HepG2 (cell line): Measurements from ENCODE around the gene MTREX. TPM values are rescaled to one million over a fixed set of nuclear protein-coding genes. Genes with fewer than 3 reads are reported as not detected.

Experiments used
- ATAC-seq: fragments of 200-7000 bp; cut with Tn5 transposase; 3 replicates; pipeline ENCODE4 v1.9.1; 2020; ENCODE audit warnings: mild to moderate bottlenecking, moderate library complexity
- BruUV-seq: library from RNA; stranded (reverse); fragments of 400-500 nt; replicated peaks from 2 replicates; lab custom pipeline; 2021; lab: Mats Ljungman, UMichigan
- CTCF ChIA-PET: fragments of 300-600 bp; formaldehyde crosslinking; extraction: SDS; loops from one replicate; lab custom pipeline; 2021; ENCODE audit warnings: low total read pairs, inconsistent platforms, low intra/inter-chr PET ratio; lab: Yijun Ruan, JAX
- POLR2A ChIA-PET: fragments of 350-600 bp; sonication (Branson Sonifier 250); formaldehyde crosslinking; loops from one replicate; lab custom pipeline; 2020; ENCODE audit warnings: antibody characterized with exemption, inconsistent platforms; lab: Yijun Ruan, JAX
- DNase-seq: peaks from one replicate; pipeline ENCODE4 v3.0.0-alpha.2; 2015; ENCODE audit warnings: low spot score
- FAIRE-seq: peaks from 3 replicates; lab custom pipeline; 2011; peaks lifted over from hg19 to GRCh38; lab: Jason Lieb, UNC
- H2AFZ ChIP-seq: one replicate; pipeline ENCODE4 v1.6.1; 2011; ENCODE audit warnings: low read length, inconsistent platforms
- H3K27ac ChIP-seq: fragments of 300-600 bp; 3 replicates; pipeline ENCODE4 v1.8.0; 2011; ENCODE audit warnings: mixed run types, mild to moderate bottlenecking, mixed read lengths, low read length, inconsistent platforms; ENCODE audit not compliant: insufficient read depth; ENCODE audit errors: extremely low read length
- H3K27me3 ChIP-seq, 2 experiments: fragments of 200-600 bp in 1 of 2; 2 replicates in 1 of 2; 3 replicates in 1 of 2; pipeline versions ENCODE4 v1.6.0 to v1.8.0; 2011; ENCODE audit warnings: low read length in 2 of 2, mild to moderate bottlenecking in 2 of 2, moderate library complexity in 2 of 2, inconsistent platforms in 1 of 2; ENCODE audit not compliant: insufficient read depth in 2 of 2, control insufficient read depth in 1 of 2
- H3K36me3 ChIP-seq, 2 experiments: fragments of 200-600 bp in 1 of 2; replicated peaks in 1 of 2; 2 replicates in 1 of 2; 3 replicates in 1 of 2; pipeline versions ENCODE4 v1.5.1 to v1.8.0; 2011; ENCODE audit warnings: low read length in 2 of 2, inconsistent platforms in 1 of 2; ENCODE audit not compliant: insufficient read depth in 2 of 2, control insufficient read depth in 1 of 2
- H3K4me1 ChIP-seq: 2 replicates; pipeline ENCODE4 v1.5.1; 2012; ENCODE audit warnings: low read length, inconsistent platforms; ENCODE audit not compliant: insufficient read depth
- H3K4me2 ChIP-seq: 2 replicates; pipeline ENCODE4 v1.6.0; 2011; ENCODE audit warnings: low read depth, low read length, inconsistent platforms
- H3K4me3 ChIP-seq, 3 experiments: fragments of 200-600 bp in 1 of 3; sonication (generic), shearing (Covaris generic) in 1 of 3; replicated peaks in 1 of 3; 2 replicates each; pipeline ENCODE4 v1.5.1; 2011 to 2016; ENCODE audit warnings: low read length in 3 of 3, inconsistent platforms in 2 of 3, low read depth in 2 of 3, mild to moderate bottlenecking in 2 of 3, control low read depth in 1 of 3, mixed read lengths in 1 of 3; ENCODE audit not compliant: insufficient read depth in 1 of 3
- H3K79me2 ChIP-seq: one replicate; pipeline ENCODE4 v1.6.1; 2011; ENCODE audit warnings: low read length, inconsistent platforms; ENCODE audit not compliant: insufficient read depth
- H3K9ac ChIP-seq: 2 replicates; pipeline ENCODE4 v1.6.0; 2011; ENCODE audit warnings: mild to moderate bottlenecking, low read depth, low read length, inconsistent platforms; ENCODE audit not compliant: insufficient read depth
- H3K9me3 ChIP-seq: 2 replicates; pipeline ENCODE4 v1.5.1; 2012; ENCODE audit warnings: mild to moderate bottlenecking, low read length
- H4K20me1 ChIP-seq: 2 replicates; pipeline ENCODE4 v1.6.0; 2011; ENCODE audit warnings: inconsistent platforms, mild to moderate bottlenecking, low read length, moderate library complexity; ENCODE audit not compliant: insufficient read depth
- ZC3H13 ChIP-seq: sonication (generic); formaldehyde crosslinking; IDR thresholded peaks from 2 replicates; pipeline ENCODE4 v1.8.1; 2023; ENCODE audit warnings: mild to moderate bottlenecking, missing genetic modification reagents, moderate library complexity
- WGBS: methylation state at CpG from one replicate; pipeline ENCODE4 v1.1.6; 2017; ENCODE audit warnings: low lambda C conversion rate; 5-methylcytosine and 5-hydroxymethylcytosine counted together
- in situ Hi-C: cut with HindIII; loops from 2 replicates; pipeline ENCODE4 v1.10.0; 2017; ENCODE audit warnings: low pct_unique_long_range_greater_than_20kb; ENCODE audit not compliant: extremely low pct_ligation_motif_present
- intact Hi-C: fragments of 100-400 bp; cut with micrococcal nuclease; formaldehyde crosslinking; loops from one replicate; pipeline ENCODE4 v1.10.0; 2022; ENCODE audit not compliant: unreplicated experiment
- polyA plus RNA-seq, 8 experiments: library from polyadenylated mRNA; depleted of rRNA in 3 of 8; stranded (reverse) in 7 of 8; unstranded in 1 of 8; fragments of >200 nt; fragmentation: Illumina TruSeq in 4 of 8; extraction: Trizol in 4 of 8; gene quantifications; 2 replicates each; pipeline versions ENCODE4 v1.2.1 to v1.2.3, GENCODE V29; 2011 to 2016; ENCODE audit warnings: low read depth in 4 of 8, missing spikeins in 1 of 8, mixed read lengths in 1 of 8; ENCODE audit not compliant: insufficient read depth in 1 of 8
- total RNA-seq, 5 experiments: library from RNA; depleted of rRNA; stranded (reverse); fragments of >200 nt; fragmentation: Illumina TruSeq; extraction: Trizol; gene quantifications; 2 replicates each; pipeline ENCODE4 v1.2.3, GENCODE V29; 2016; ENCODE audit warnings: low read depth in 1 of 5
- TF ChIP-seq, protein P1 (sequence below): sonication (generic); formaldehyde crosslinking; IDR thresholded peaks from 2 replicates; pipeline ENCODE4 v1.4.0; 2020; ENCODE audit warnings: missing genetic modification reagents
- TF ChIP-seq, protein P2 (sequence below): sonication (generic); formaldehyde crosslinking; IDR thresholded peaks from 2 replicates; pipeline ENCODE4 v1.4.0; 2020; ENCODE audit warnings: missing genetic modification reagents
- TF ChIP-seq, protein P3 (sequence below): sonication (generic); formaldehyde crosslinking; IDR thresholded peaks from 2 replicates; pipeline ENCODE4 v1.4.0; 2020; ENCODE audit warnings: missing genetic modification reagents

The MTREX gene
- total and polyA plus RNA-seq, 2 of the 13 experiments (the other 11 are each of a cell fraction or from before 2014, with no cell fraction given), result 16.4 to 91.5 TPM

DNA sequence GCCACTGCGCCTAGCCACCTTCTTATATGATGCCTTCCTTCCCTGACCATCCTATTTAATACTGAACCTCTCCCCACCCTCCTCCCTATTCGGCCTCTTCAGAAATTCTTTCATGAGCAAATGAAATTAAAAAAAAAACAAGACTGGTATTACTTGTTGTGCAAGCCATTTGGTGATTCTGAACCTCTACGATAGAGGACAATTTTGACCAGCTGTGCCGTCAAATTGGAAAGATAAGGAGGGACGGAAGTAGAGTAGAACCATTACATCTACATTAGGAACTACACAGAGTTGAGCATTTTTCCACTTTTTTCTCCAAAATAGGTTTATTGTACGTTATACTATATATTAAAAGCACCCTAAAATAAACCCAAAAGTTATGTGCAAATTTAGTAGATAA, 3.2 kb upstream of the MTREX start (continued):
- TF ChIP-seq, protein P1, sequence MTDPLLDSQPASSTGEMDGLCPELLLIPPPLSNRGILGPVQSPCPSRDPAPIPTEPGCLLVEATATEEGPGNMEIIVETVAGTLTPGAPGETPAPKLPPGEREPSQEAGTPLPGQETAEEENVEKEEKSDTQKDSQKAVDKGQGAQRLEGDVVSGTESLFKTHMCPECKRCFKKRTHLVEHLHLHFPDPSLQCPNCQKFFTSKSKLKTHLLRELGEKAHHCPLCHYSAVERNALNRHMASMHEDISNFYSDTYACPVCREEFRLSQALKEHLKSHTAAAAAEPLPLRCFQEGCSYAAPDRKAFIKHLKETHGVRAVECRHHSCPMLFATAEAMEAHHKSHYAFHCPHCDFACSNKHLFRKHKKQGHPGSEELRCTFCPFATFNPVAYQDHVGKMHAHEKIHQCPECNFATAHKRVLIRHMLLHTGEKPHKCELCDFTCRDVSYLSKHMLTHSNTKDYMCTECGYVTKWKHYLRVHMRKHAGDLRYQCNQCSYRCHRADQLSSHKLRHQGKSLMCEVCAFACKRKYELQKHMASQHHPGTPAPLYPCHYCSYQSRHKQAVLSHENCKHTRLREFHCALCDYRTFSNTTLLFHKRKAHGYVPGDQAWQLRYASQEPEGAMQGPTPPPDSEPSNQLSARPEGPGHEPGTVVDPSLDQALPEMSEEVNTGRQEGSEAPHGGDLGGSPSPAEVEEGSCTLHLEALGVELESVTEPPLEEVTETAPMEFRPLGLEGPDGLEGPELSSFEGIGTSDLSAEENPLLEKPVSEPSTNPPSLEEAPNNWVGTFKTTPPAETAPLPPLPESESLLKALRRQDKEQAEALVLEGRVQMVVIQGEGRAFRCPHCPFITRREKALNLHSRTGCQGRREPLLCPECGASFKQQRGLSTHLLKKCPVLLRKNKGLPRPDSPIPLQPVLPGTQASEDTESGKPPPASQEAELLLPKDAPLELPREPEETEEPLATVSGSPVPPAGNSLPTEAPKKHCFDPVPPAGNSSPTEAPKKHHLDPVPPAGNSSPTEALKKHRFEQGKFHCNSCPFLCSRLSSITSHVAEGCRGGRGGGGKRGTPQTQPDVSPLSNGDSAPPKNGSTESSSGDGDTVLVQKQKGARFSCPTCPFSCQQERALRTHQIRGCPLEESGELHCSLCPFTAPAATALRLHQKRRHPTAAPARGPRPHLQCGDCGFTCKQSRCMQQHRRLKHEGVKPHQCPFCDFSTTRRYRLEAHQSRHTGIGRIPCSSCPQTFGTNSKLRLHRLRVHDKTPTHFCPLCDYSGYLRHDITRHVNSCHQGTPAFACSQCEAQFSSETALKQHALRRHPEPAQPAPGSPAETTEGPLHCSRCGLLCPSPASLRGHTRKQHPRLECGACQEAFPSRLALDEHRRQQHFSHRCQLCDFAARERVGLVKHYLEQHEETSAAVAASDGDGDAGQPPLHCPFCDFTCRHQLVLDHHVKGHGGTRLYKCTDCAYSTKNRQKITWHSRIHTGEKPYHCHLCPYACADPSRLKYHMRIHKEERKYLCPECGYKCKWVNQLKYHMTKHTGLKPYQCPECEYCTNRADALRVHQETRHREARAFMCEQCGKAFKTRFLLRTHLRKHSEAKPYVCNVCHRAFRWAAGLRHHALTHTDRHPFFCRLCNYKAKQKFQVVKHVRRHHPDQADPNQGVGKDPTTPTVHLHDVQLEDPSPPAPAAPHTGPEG (CRISPR knock-in tag), result no peak

DNA sequence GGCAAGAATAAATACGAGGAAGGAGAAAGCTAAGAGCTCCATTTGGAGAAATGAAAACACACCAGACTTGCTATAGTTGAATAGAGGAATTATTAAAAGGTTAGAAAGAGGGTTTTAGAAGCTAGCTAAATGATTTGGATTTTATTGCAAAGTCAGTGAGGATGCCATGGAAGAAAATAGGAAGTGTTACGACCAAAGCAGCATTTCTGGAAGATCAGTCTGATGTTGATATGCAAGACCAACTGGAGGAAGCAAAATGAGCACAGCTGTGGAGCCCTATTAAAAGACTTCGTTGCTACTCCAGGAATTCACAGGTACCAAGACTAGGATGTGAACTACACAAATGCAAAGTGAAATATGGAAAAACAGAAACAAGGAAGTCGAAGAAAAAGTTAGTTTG, 2.4 kb upstream of the MTREX start:
- no peaks in the 10 kb centered on the region; the same call in 1 of the 2 replicates for H3K9me3 ChIP-seq
- DNase-seq (no peak), FAIRE-seq (no peak), ATAC-seq (no peak)
- H3K4me1 ChIP-seq, result peaks cover 59% of the 10 kb centered on the region
- no TSS peak for BruUV-seq
- CTCF ChIA-PET, result no interaction called here
- H4K20me1 ChIP-seq, result no peaks in the 10 kb centered on the region
- intact Hi-C loops (no loop called here), in situ Hi-C loops (no loop called here)
- H3K27ac ChIP-seq, result no peak overlapping the region
- H3K4me2 ChIP-seq, result peak overlapping the region; percentile 83
- H3K79me2 ChIP-seq, result peaks cover 77% of the 10 kb centered on the region
- H3K9ac ChIP-seq, result peak overlapping the region; percentile 90; the same call in 1 of the 2 replicates
- WGBS, result 94% methylated on average over 4 of the region's 4 CpGs
- H2AFZ ChIP-seq, result no peak overlapping the region
- POLR2A ChIA-PET, result no interaction called here
- no peak overlapping the region for H3K4me3 ChIP-seq
- H3K36me3 ChIP-seq, result peaks cover 0 to 5% of the 10 kb centered on the region in 2 experiments; a peak in 3 of 5 replicates
- no peaks in the 10 kb centered on the region; a peak in 1 of 5 replicates for H3K27me3 ChIP-seq
- TF ChIP-seq, protein P2, sequence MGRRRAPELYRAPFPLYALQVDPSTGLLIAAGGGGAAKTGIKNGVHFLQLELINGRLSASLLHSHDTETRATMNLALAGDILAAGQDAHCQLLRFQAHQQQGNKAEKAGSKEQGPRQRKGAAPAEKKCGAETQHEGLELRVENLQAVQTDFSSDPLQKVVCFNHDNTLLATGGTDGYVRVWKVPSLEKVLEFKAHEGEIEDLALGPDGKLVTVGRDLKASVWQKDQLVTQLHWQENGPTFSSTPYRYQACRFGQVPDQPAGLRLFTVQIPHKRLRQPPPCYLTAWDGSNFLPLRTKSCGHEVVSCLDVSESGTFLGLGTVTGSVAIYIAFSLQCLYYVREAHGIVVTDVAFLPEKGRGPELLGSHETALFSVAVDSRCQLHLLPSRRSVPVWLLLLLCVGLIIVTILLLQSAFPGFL (CRISPR knock-in tag), result no peak
- no peak for TF ChIP-seq ZC3H13
- TF ChIP-seq, protein P3, sequence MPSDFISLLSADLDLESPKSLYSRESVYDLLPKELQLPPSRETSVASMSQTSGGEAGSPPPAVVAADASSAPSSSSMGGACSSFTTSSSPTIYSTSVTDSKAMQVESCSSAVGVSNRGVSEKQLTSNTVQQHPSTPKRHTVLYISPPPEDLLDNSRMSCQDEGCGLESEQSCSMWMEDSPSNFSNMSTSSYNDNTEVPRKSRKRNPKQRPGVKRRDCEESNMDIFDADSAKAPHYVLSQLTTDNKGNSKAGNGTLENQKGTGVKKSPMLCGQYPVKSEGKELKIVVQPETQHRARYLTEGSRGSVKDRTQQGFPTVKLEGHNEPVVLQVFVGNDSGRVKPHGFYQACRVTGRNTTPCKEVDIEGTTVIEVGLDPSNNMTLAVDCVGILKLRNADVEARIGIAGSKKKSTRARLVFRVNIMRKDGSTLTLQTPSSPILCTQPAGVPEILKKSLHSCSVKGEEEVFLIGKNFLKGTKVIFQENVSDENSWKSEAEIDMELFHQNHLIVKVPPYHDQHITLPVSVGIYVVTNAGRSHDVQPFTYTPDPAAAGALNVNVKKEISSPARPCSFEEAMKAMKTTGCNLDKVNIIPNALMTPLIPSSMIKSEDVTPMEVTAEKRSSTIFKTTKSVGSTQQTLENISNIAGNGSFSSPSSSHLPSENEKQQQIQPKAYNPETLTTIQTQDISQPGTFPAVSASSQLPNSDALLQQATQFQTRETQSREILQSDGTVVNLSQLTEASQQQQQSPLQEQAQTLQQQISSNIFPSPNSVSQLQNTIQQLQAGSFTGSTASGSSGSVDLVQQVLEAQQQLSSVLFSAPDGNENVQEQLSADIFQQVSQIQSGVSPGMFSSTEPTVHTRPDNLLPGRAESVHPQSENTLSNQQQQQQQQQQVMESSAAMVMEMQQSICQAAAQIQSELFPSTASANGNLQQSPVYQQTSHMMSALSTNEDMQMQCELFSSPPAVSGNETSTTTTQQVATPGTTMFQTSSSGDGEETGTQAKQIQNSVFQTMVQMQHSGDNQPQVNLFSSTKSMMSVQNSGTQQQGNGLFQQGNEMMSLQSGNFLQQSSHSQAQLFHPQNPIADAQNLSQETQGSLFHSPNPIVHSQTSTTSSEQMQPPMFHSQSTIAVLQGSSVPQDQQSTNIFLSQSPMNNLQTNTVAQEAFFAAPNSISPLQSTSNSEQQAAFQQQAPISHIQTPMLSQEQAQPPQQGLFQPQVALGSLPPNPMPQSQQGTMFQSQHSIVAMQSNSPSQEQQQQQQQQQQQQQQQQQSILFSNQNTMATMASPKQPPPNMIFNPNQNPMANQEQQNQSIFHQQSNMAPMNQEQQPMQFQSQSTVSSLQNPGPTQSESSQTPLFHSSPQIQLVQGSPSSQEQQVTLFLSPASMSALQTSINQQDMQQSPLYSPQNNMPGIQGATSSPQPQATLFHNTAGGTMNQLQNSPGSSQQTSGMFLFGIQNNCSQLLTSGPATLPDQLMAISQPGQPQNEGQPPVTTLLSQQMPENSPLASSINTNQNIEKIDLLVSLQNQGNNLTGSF (CRISPR knock-in tag), result no peak
